NOMO-1 (cell line): ENCODE data around the gene SHB.

Source experiments
- DNase-seq, 2 experiments: peaks; one replicate each; lab custom pipeline; 2025; ENCODE audit not compliant: unreplicated experiment in 2 of 2; lab: John Stamatoyannopoulos, UW

SHB gene

GRCh38 chr9:37942621-37943344 is 126.2 kb downstream of the SHB start:
- DNase-seq = no peak

GRCh38 chr9:37941253-37941652 is 127.8 kb downstream of the SHB start:
- DNase-seq = no peak

GRCh38 chr9:37939575-37940095 is 129.4 kb downstream of the SHB start:
- DNase-seq = no peak

- no peak for DNase-seq
These were observed 130.7 kb downstream of the SHB start for GRCh38 chr9:37938121-37938891.

- DNase-seq = no peak
These were observed 131.7 kb downstream of the SHB start for GRCh38 chr9:37937366-37937765.

GRCh38 chr9:37936965-37937364 is 132.1 kb downstream of the SHB start:
- no peak for DNase-seq

GRCh38 chr9:37936376-37936775 is 132.7 kb downstream of the SHB start:
- DNase-seq = no peak

GRCh38 chr9:37935096-37935495 is 133.9 kb downstream of the SHB start:
- DNase-seq = no peak

- DNase-seq = no peak
These were observed 137.4 kb downstream of the SHB start for GRCh38 chr9:37931592-37931991.

GRCh38 chr9:37929441-37929895 is 139.6 kb downstream of the SHB start:
- peak in 1 of 2 experiments; percentile 1 for DNase-seq

- no peak for DNase-seq
These were observed 140.2 kb downstream of the SHB start for GRCh38 chr9:37928552-37929430.

GRCh38 chr9:37927601-37928551 is 141.2 kb downstream of the SHB start:
- DNase-seq = no peak

- DNase-seq = no peak
These were observed 141.9 kb downstream of the SHB start for GRCh38 chr9:37927132-37927531.

- no peak for DNase-seq
These were observed 142.3 kb downstream of the SHB start for GRCh38 chr9:37926737-37927118.

- peak; percentile 19 to 34 for DNase-seq
These were observed 143.0 kb downstream of the SHB start for GRCh38 chr9:37925786-37926736.

GRCh38 chr9:37925006-37925405 is 144.0 kb downstream of the SHB start:
- no peak for DNase-seq

- no peak for DNase-seq
These were observed 144.5 kb downstream of the SHB start for GRCh38 chr9:37924538-37924937.

GRCh38 chr9:37923796-37924427 is 145.1 kb downstream of the SHB start:
- DNase-seq = no peak
